T-helper 1 cell treated with Interleukin-12 subunit alpha and Interleukin-12 subunit beta and Interleukin-4 antibody, amounts not matched to agents 30 ng/mL and 1 ng/mL, for 36 hours (primary cell): ENCODE data around the gene C17orf58. TPM values are rescaled to one million over a fixed set of nuclear protein-coding genes. Genes with fewer than 3 reads are reported as not detected.
"Not testable (repeated sequence)": the region's sequence is repeated elsewhere in the genome, so short reads cannot be mapped to it uniquely, and the experiment has no call there.

Experiments
- intact Hi-C: fragments of 100-400 bp; cut with micrococcal nuclease; formaldehyde crosslinking; loops from one replicate; pipeline ENCODE4 v1.15.1; 2024
- total RNA-seq: library from RNA; stranded (reverse); gene quantifications from 2 replicates; pipeline ENCODE4 v1.2.3, GENCODE V29; 2022

The C17orf58 gene
- 6.0 and 7.8 TPM in 2 replicates for total RNA-seq

DNA sequence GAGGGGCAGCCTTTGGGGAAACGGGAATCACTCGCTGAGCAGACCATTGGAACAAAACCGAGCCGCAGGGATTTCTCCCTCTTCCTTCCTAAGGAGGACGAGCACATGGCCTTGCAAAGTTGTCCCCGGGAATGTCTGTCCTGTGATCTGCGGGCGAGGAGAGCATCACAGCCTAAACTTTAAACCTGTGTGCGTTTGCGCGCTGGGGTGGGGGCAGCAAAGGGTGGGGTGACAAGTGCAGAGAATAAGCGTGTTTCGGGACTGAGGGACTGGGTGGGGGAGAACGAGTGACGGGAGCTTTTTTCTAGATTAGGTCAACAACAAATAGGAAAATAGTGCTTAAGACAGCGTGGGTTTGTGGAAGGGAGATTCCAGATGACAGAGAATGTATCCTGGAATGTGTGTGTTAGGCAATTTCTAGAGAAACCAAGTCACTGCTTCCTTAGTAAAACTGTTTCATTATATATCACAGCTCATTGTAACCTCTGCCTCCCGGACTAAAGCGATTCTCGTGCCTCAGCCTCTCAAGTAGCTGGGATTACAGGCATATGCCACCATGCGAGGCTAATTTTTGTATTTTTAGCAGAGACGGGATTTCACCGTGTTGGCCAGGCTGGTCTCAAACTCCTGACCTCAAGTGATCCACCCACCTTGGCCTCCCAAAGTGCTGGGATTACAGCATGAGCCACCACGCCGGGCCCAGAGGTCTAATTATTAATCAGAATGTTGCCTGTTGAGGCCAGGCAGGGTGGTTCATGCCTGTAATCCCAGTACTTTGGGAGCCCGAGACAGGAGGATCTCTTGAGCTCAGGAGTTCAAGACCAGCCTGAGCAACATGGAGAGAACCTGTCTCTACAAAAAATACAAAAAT, at the start of gene C17orf58:
C17orf58 (minus strand) TSS at position 169 of the 871 bp plus-strand sequence. CDS start 271 bp downstream, outside the sequence.
- intact Hi-C loops: not testable (repeated sequence)

DNA sequence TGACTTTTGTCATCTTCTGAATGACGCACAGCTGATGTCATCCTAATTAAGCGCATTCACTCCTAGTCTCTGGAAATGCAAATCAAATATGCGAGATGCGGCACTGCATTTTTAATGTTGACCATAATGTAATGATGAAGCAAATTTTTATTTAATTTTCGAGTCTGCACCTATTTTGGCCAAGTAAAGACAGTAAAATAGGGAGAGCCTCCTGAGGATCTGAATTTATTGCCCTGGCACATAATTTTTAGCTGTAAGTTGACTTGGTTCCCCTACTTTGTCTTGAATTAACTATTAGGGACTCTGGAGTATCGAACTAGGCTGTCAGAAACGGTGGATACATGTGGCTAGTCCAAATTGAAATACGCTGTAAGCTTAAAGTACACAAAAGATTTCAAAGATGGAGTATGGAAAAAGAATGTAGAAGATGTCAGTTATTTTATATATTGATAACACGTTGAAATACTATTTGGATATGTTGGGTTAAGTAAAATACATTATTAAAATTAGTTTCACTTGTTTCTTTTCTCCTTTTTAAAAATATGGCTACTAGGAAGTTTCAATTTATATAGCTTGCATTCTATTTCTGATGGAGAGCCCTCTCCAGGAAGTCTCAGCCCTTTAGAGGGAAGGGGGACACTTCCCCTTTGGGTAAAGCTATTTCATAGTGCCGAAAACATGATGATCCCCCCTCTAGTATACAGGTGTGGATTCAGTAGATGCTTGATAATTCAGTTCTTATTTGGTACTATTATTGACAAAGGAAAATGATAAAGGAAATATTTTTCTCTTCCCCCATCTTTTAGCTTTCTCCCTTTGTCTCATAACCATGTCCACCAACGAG, 40.3 kb upstream of the C17orf58 start:
- intact Hi-C loops: loop anchor here (1.0 to 5.0 kb wide), 3 partner anchors 209 to 669 kb away; partner anchors contain the start of genes BPTF and PSMD12

DNA sequence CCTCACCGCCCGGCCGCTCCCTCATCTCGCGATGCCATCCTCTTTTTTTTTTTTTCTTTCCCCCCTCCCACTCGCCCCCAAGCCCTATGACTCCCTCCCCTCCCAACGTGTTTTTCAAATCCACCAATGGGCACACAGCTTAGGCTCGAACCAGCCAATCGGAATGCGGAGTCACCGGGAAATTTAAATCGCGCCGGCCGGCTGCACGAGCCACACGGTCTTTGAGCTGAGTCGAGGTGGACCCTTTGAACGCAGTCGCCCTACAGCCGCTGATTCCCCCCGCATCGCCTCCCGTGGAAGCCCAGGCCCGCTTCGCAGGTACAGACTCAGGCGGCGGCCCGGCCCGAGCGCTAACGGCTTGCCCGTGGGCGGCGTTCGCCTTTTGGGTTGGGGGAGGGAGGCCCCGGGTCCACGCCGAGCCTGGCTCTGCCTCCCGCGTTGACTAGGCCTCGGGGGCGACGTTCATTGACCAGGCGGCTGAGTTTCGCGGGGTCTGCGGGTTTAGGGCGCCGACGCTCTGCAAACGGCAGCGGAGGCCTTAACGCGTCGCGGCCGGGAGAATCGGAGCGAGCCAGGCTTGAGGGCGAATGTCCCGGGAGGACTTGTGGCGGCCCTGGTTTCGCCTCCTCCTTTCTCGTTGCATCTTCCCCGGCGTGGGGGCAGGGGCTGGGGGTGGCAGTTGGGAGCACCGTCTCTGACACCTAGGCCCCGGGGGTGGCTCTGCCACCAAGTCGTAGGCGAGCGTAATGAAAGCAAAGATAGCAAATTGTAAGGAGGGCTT, 39.4 kb upstream of the C17orf58 start, which contains the start of gene KPNA2:
KPNA2 (plus strand) TSS at position 213 of the 781 bp plus-strand sequence. CDS start 1,398 bp downstream, outside the sequence.
- intact Hi-C loops: loop anchor here (1.0 to 5.0 kb wide), 12 partner anchors 15 to 668 kb away; partner anchors contain the start of genes BPTF, NOL11, PSMD12 and WIPI1

DNA sequence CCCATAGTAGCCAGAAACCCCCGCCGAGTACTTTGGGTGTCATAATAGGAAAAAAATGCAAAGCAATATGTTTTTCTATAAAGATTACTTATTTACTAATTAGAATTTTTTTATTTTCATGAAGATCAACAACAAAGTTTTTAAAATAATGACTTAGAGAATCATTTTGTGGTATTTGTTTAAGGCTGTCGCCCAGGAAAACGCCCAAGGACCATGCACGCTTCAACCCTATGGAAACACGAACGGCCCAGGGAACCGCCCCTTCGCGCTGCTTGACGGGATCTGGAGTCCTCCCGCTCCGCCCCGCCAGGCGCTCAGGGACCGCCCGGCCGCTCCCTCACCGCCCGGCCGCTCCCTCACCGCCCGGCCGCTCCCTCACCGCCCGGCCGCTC, 38.9 kb upstream of the C17orf58 start:
- intact Hi-C loops: loop anchor here (1.0 to 5.0 kb wide), 11 partner anchors 15 to 668 kb away; partner anchors contain the start of genes BPTF, NOL11, PSMD12 and WIPI1

DNA sequence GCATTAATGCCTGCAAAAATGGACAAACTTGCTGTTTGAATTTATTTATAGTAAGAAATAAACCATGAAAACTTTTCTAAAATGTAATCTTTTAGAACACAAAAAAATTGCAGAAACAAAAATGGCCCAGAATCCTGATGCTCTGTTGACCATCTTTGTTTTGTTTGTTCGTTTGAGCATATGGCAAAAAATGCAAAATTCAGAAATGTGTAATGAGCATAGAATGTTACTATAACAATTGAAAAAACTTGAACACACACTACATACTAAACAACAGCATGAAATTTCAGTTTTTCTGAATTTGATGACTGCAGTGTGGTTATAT, 38.1 kb upstream of the C17orf58 start:
- intact Hi-C loops: loop anchor here (2.0 kb wide), 2 partner anchors 66 to 146 kb away; no protein-coding TSS in a partner anchor

DNA sequence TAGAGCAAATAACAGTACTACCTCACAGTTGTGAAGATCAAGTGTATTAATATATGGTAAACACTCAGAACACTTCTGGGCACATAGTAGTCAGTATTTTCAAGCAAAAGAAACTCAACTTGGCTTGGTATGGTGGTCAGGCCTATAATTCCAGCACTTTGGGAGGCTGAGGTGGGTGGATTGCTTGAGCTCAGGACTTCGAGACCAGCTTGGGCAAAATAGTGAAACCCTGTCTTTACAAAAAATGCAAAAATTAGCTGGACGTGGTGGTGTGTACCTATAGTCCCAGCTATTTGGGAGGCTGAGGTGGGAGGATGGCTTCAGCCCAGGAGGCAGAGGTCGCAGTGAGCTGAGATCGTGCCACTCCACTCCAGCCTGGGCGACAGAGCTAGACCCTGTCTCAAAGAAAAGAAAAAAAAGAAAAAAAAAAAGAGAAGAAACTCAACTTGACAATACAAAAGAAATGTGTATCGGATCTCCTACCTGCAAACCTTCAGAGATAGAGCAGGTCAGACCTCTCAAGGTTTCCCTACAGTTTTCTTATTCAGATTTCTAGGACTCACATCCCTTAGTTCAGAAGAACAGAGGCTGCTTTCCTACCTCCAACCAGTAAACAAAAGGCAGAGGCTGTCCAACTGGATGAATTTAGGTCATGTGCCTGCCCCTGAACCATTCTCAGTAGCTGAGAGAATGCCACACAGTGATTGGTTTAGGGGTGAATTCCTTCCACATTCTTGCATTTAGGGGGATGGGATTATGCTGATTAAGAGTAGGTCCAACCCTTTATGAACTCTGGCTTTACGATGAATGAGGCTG, 37.6 kb upstream of the C17orf58 start:
- intact Hi-C loops: loop anchor here (2.0 kb wide), 2 partner anchors 67 to 147 kb away; no protein-coding TSS in a partner anchor

DNA sequence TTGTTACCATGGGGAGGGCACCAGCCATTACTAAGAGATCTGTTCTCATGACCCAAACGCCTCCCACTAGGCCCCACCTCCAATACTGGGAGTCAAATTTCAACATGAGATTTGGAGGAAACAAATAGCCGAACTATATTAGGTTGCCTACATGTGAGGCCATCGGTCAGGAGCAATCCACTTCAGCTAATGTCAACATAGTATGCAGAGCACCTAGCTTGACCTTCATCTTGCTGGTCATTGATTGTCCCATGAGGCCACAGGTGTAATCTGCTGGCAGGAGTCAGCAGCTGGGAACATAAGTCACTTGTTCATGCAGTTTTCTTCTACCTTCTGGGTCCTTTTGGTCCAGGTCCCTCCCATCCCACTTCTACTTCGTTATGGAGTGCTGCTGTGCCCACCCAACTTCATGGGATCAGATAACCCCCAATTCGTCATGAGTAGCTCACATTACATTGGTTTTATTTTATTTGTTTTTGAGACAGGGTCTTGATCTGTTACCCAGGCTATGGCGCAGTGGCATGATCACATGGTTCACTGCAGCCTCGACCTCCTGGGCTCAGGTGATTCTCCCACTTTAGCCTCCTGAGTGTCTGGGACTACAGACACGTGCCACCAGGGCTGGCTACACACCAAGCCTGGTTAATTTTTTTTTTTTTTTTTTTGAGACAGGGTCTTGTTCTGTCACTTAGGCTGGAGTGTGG, 33.4 kb upstream of the C17orf58 start:
- intact Hi-C loops: no loop called here

DNA sequence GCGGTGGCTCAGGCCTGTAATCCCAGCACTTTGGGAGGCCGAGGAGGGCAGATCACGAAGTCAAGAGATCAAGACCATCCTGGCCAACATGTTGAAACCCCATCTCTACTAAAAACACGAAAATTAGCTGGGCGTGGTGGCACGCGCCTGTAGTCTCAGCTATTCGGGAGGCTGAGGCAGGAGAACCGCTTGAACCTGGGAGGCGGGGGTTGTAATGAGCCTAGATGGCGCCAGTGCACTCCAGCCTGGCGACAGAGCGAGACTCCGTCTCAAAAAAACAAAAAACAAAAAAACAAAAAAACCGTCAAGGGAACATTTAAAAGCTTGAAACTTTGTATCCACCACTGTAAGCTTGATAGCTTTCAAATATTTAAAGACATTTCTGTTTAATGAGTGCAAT, 26.3 kb upstream of the C17orf58 start:
- intact Hi-C loops: loop anchor here (5.0 kb wide), 1 partner anchor 80 kb away; no protein-coding TSS in a partner anchor

DNA sequence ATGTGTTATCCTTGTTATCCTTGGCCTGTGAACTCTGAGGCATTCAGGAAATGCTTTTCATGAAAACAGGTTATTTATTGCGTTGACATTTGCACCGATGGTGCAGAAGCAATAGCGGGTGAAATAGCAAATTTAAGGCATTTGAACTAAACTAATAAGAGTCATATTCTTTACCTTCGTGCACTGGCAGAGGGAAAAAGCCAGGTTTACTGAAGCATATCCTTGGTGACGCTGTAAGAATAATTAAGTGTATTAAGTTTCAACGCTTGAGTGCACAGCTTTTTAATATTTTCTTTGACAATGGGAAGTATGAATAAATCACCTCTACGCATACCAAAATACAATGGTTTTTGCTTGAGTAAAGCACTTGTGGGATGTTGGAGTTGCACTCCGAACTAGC, 25.7 kb upstream of the C17orf58 start:
- intact Hi-C loops: loop anchor here (5.0 kb wide), 1 partner anchor 80 kb away; no protein-coding TSS in a partner anchor

DNA sequence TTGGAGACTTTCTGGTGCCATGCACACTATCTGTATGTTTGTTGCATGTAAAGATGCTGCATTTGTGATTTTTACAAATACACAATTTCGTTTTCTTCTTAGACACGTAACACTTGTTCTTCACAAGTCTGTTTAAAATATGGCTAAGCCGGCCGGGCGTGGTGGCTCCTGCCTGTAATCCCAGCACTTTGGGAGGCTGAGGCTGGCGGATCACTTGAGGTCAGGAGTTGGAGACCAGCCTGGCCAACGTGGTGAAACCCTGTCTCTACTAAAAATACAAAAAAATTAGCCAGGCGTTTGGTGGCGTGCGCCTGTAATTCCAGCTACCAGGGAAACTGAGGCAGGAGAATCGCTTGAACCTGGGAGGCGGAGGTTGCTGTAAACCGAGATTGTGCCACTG, 24.5 kb upstream of the C17orf58 start:
- intact Hi-C loops: loop anchor here (1.0 to 5.0 kb wide), 3 partner anchors 15 to 82 kb away; partner anchors contain the start of gene KPNA2

DNA sequence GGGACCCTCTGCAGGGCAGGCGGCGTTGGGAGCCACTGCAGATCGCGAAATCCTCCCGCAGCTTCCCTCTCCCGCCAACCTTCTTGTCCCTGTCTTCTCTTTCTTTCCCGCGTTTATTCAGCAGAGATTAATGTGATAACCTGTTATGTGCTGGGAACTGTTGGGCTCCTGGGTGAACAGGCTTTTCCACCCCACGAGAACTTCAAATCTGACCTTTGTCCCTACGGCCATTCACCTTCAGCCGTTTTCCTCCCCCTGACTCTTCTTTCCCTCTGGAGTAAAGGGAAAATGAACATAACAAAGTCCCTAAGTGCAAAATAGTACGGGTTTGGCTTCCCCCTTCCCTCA, 24.1 kb upstream of the C17orf58 start:
- intact Hi-C loops: loop anchor here (1.0 to 5.0 kb wide), 3 partner anchors 15 to 82 kb away; partner anchors contain the start of gene KPNA2

DNA sequence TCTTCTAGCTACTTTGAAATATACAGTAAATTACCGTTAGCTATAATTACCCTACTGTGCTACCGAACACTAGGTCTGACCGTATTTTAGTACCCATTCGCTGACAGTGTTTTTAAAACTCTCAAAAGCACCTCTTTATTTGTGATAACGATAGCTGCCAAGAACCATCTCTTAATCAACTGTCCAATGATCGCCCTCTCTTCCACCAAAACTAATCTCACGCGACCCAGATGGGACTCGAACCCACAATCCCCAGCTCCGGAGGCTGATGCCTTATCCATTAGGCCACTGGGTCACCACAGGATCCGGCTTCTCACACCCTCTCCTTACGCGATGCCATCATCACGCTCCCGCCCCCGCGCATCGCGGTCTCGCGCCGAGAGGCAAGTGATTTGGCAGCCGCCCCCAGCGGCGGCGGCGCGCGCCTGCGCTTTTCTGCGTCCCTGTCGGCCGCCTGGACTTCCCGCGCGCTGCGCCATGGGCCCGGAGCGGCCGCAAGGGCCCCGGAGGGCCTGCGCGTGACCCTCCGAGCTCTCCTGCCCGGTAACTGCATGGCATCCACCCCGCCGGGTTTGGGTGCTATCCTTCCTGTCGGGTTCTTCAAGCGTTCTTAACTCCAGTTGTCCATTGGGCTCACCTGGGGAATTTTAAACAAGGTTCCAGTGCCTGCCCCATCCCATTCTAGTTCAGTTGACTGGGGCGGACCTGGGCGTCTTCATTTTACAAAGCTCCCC, 23.6 kb upstream of the C17orf58 start:
- intact Hi-C loops: loop anchor here (1.0 to 5.0 kb wide), 5 partner anchors 9 to 227 kb away; partner anchors contain the start of genes AMZ2 and KPNA2

DNA sequence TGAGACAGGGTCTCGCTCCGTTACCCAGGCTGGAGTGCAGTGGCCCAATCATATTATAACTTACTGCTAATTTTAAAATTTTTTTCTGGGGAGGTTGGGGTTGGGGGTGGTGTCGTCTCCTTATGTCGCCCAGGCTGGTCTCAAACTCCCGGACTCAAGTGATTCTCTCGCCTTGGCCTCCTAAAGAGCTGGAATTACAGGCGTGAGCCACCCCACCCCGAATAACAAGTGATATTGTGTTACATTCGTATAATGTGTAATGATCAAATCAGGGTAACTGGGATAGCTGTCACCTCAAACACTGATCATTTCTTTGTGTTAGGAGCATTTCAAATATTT, 23.0 kb upstream of the C17orf58 start:
- intact Hi-C loops: loop anchor here (1.0 to 5.0 kb wide), 2 partner anchors 8 to 228 kb away; partner anchors contain the start of gene AMZ2

DNA sequence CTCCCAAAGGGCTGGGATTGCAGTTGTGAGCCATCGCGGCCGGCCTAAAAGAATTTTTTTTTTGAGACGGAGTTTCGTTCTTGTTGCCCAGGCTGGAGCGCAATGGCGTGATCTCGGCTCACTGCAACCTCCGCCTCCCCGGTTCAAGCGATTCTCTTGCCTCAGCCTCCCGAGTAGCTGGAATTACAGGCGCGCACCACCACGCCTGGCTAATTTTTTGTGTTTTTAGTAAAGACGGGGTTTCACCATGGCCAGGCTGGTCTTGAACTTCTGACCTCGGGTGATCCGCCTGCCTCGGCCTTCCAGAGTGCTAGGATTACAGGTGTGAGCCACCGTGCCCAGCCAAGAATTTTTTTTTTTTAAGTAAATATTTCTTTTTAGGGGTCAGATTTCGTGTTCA, 22.2 kb upstream of the C17orf58 start:
- intact Hi-C loops: loop anchor here (5.0 kb wide), 1 partner anchor 229 kb away; the partner anchor contains the start of gene AMZ2

DNA sequence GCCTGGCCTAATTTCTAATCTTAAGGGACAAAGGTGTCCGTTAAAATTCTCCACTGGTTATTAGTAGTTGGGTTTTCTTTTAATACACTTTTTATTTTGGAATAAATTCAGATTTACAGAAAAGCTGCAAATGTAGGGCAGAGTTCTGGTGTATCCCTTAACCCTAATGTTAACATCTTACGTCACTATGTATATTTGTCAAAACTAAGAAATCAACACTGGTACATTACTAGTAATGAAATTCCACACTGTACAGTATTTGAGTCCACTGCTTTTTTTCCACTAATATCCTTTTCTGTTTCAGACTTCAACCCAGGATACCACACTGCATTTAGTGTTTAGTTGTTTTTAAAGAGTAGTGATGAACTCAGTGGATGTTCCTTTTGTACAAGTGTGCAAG, 20.6 kb upstream of the C17orf58 start:
- intact Hi-C loops: loop anchor here (5.0 kb wide), 1 partner anchor 230 kb away; the partner anchor contains the start of gene AMZ2

DNA sequence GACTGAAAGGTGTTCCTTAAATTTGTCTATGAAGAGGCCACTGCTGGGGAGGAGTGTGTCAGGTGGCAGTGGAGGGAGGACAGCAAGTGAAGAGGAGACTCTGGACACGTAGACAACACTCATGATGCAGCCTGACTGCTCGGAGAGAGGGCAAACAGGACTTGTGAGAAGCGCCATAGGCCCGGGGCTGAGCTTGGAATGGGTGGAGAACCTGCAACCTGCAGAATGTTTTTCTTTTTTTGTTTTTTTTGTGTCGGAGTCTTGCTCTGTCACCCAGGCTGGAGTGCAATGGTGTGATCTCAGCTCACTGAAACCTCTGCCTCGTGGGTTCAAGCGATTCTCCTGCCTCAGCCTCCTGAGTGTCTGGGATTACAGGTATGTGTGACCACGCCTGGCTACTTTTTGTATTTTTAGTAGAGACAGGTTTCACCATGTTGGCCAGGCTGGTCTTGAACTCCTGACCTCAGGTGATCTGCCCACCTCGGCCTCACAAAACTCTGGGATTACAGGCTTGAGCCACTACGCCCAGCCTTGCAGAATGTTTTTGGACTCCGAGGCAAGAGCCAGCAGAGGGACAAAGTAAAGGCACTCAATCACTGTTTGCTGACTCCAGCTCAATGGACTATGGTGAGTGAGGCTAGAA, 18.9 kb upstream of the C17orf58 start:
- intact Hi-C loops: loop anchor here (5.0 kb wide), 1 partner anchor 232 kb away; the partner anchor contains the start of gene AMZ2

DNA sequence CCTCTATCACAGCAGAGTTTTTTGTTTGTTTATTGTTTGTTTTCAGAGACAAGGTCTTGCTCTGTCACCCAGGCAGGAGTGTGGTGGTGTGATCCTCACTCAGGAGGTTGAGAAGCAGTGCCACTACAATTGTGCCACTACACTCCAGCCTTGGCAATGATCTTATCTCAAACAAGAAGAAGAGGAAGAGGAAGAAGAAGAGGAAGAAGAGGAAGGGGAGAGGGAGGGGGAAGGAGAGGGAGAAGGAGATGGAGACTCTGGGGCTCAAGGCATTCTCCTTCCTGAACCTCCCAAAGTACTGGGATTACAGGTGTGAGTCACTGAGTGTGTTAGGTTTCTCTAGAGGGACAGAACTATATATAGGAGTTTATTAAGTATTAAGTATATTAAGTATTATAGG, 17.1 kb upstream of the C17orf58 start:
- intact Hi-C loops: no loop called here
